HEK293 (cell line): ENCODE measurements around the gene SHISA9.

Experiments used
- CTCF ChIA-PET: fragments of 350-600 bp; formaldehyde crosslinking; extraction: SDS; loops from one replicate; lab custom pipeline; 2021; ENCODE audit warnings: antibody characterized with exemption; lab: Yijun Ruan, JAX
- POLR2A ChIA-PET: fragments of 300-600 bp; formaldehyde crosslinking; extraction: SDS; loops from one replicate; lab custom pipeline; 2020; ENCODE audit warnings: antibody characterized with exemption, inconsistent platforms; lab: Yijun Ruan, JAX
- H3K27ac ChIP-seq: fragments of 200-500 bp; sonication (Bioruptor generic); 2 replicates; pipeline ENCODE4 v1.5.1; 2014; ENCODE audit warnings: low read depth, low read length, control low read depth, inconsistent platforms; ENCODE audit errors: extremely low read depth
- H3K36me3 ChIP-seq, 2 experiments: fragments of 200-500 bp in 1 of 2; sonication (Bioruptor generic) in 1 of 2; 1 replicate in 1 of 2; 2 replicates in 1 of 2; pipeline ENCODE4 v1.5.1; 2014 to 2017; ENCODE audit warnings: inconsistent platforms in 2 of 2, low read length in 2 of 2; ENCODE audit not compliant: control insufficient read depth in 2 of 2, insufficient read depth in 1 of 2
- H3K4me1 ChIP-seq: fragments of 200-500 bp; sonication (Bioruptor generic); 2 replicates; pipeline ENCODE4 v1.5.1; 2014; ENCODE audit warnings: mild to moderate bottlenecking, low read length, inconsistent platforms; ENCODE audit not compliant: control insufficient read depth, insufficient read depth
- H3K4me3 ChIP-seq: 2 replicates; pipeline ENCODE4 v1.5.1; 2011; ENCODE audit warnings: low read depth, mild to moderate bottlenecking, control low read depth, low read length, moderate library complexity
- H3K9me3 ChIP-seq: fragments of 200-500 bp; sonication (Bioruptor generic); 2 replicates; pipeline ENCODE4 v1.5.1; 2014; ENCODE audit warnings: low read depth, low read length, inconsistent platforms; ENCODE audit not compliant: control insufficient read depth, insufficient read depth
- GFI1B ChIP-seq: fragments of 450-650 bp; formaldehyde crosslinking; IDR thresholded peaks from 2 replicates; pipeline ENCODE4 v1.5.1; 2016; ENCODE audit warnings: missing biosample characterization, missing genetic modification characterization
- HOXC10 ChIP-seq: sonication (generic); formaldehyde crosslinking; IDR thresholded peaks from 2 replicates; pipeline ENCODE4 v1.8.1; 2023; ENCODE audit warnings: mild to moderate bottlenecking, missing genetic modification reagents
- IKZF3 ChIP-seq: fragments of 450-650 bp; IDR thresholded peaks from 2 replicates; pipeline ENCODE4 v1.5.0; 2018; ENCODE audit warnings: missing biosample characterization, mild to moderate bottlenecking, missing genetic modification characterization, moderate library complexity
- YY2 ChIP-seq: fragments of 450-650 bp; formaldehyde crosslinking; IDR thresholded peaks from 2 replicates; pipeline ENCODE4 v1.5.1; 2016; ENCODE audit warnings: missing biosample characterization, missing genetic modification characterization
- ZBTB20 ChIP-seq: fragments of 450-650 bp; formaldehyde crosslinking; IDR thresholded peaks from 2 replicates; pipeline ENCODE4 v1.5.1; 2016; ENCODE audit warnings: missing biosample characterization, missing genetic modification characterization
- ZNF311 ChIP-seq: fragments of 450-650 bp; formaldehyde crosslinking; IDR thresholded peaks from 2 replicates; pipeline ENCODE4 v1.5.1; 2017; ENCODE audit warnings: missing biosample characterization, missing genetic modification characterization, borderline replicate concordance
- ZNF391 ChIP-seq: fragments of 450-650 bp; formaldehyde crosslinking; IDR thresholded peaks from 2 replicates; pipeline ENCODE4 v1.5.1; 2016; ENCODE audit warnings: low read depth, missing biosample characterization, missing genetic modification characterization, borderline replicate concordance
- ZNF473 ChIP-seq: fragments of 450-650 bp; formaldehyde crosslinking; IDR thresholded peaks from 2 replicates; pipeline ENCODE4 v1.5.1; 2017; ENCODE audit warnings: missing biosample characterization, missing genetic modification characterization
- ZNF501 ChIP-seq: fragments of 450-650 bp; formaldehyde crosslinking; IDR thresholded peaks from 2 replicates; pipeline ENCODE4 v1.5.1; 2016; ENCODE audit warnings: missing biosample characterization, missing genetic modification characterization
- ZNF521 ChIP-seq: fragments of 450-650 bp; formaldehyde crosslinking; IDR thresholded peaks from 2 replicates; pipeline ENCODE4 v1.5.1; 2017; ENCODE audit warnings: missing biosample characterization, mild to moderate bottlenecking, missing genetic modification characterization
- ZNF548 ChIP-seq: fragments of 450-650 bp; formaldehyde crosslinking; IDR thresholded peaks from 2 replicates; pipeline ENCODE4 v1.5.1; 2016; ENCODE audit warnings: missing biosample characterization, missing genetic modification characterization
- ZNF621 ChIP-seq: fragments of 450-650 bp; formaldehyde crosslinking; IDR thresholded peaks from 2 replicates; pipeline ENCODE4 v1.5.1; 2017; ENCODE audit warnings: missing biosample characterization, missing genetic modification characterization
- ZNF658 ChIP-seq: fragments of 450-650 bp; formaldehyde crosslinking; IDR thresholded peaks from 2 replicates; pipeline ENCODE4; 2016; ENCODE audit warnings: missing biosample characterization, missing genetic modification characterization
- TF ChIP-seq, protein P1 (sequence below): fragments of 450-650 bp; formaldehyde crosslinking; IDR thresholded peaks from 2 replicates; pipeline ENCODE4 v1.5.1; 2016; ENCODE audit warnings: missing biosample characterization, missing genetic modification characterization
- TF ChIP-seq, protein P2 (sequence below): fragments of 450-650 bp; formaldehyde crosslinking; IDR thresholded peaks from 2 replicates; pipeline ENCODE4 v1.5.1; 2017; ENCODE audit warnings: missing biosample characterization, missing genetic modification characterization
- TF ChIP-seq, protein P3 (sequence below): sonication (generic); formaldehyde crosslinking; IDR thresholded peaks from 2 replicates; pipeline ENCODE4 v1.8.1; 2022; ENCODE audit warnings: mild to moderate bottlenecking, moderate library complexity, missing genetic modification reagents
- TF ChIP-seq, protein P4 (sequence below): fragments of 450-650 bp; formaldehyde crosslinking; conservative IDR thresholded peaks from 2 replicates; pipeline ENCODE4 v1.5.1; 2016; ENCODE audit warnings: low read depth, missing biosample characterization, missing genetic modification characterization

Gene SHISA9

DNA sequence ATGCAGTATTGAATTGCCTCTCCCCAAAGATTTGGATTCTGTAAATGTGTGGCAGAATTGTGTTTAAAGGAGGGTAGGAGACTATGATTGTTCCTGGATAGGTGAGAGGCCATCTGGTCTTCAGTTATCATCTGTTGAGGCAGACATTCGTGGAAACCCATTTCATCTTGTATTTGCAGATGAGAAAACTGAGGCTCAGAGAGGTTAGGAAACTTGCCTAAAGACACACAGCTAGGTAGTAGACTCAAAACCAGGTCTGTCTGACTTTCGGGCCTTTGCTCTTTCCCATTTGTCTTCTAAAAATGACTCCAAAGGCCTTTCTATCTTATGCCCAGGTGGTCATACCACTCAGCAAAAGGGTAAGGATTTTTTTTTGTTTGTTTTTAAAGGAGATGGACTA lies 210.3 kb downstream of the SHISA9 start:
- POLR2A ChIA-PET = no interaction called here
- H3K9me3 ChIP-seq = no peaks in the 10 kb centered on the region
- no peak overlapping the region for H3K27ac ChIP-seq
- CTCF ChIA-PET = no interaction called here
- TF ChIP-seq ZNF521 (tag by site-specific recombination) (no peak), ZNF473 (tag by site-specific recombination) (no peak), ZNF391 (tag by site-specific recombination) (no peak), GFI1B (tag by site-specific recombination) (no peak), ZNF621 (tag by site-specific recombination) (no peak), ZNF548 (tag by site-specific recombination) (no peak), IKZF3 (no peak)
- TF ChIP-seq, protein P1, sequence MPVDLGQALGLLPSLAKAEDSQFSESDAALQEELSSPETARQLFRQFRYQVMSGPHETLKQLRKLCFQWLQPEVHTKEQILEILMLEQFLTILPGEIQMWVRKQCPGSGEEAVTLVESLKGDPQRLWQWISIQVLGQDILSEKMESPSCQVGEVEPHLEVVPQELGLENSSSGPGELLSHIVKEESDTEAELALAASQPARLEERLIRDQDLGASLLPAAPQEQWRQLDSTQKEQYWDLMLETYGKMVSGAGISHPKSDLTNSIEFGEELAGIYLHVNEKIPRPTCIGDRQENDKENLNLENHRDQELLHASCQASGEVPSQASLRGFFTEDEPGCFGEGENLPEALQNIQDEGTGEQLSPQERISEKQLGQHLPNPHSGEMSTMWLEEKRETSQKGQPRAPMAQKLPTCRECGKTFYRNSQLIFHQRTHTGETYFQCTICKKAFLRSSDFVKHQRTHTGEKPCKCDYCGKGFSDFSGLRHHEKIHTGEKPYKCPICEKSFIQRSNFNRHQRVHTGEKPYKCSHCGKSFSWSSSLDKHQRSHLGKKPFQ (tag by site-specific recombination) = no peak
- no peaks in the 10 kb centered on the region for H3K4me1 ChIP-seq
- H3K36me3 ChIP-seq = no peaks in the 10 kb centered on the region
- H3K4me3 ChIP-seq = no peak overlapping the region

DNA sequence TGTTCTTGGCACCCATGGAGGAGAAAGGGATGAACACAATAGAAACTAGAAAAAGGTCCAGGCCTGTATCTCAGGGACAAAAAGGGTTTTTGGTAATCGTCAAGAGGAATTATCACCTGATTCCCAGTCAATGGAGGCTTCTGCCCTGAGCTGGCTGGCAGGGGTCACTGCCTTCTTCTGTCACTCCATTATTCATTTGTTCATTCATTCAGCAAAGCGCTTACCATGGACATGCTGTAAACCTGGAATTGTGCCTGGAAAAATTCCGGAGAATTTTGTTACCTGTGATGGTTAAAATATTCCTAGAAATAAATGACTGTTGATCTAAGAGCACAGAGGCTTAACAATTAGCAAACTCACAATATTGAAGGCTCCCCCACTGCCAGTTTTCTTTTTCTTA lies 212.3 kb downstream of the SHISA9 start:
- Histone ChIP-seq H3K4me1 (no peaks in the 10 kb centered on the region), H3K27ac (no peak overlapping the region), H3K4me3 (no peak overlapping the region), H3K9me3 (no peaks in the 10 kb centered on the region), H3K36me3 (no peaks in the 10 kb centered on the region)
- POLR2A ChIA-PET = no interaction called here
- CTCF ChIA-PET = no interaction called here
- TF ChIP-seq, protein P2, sequence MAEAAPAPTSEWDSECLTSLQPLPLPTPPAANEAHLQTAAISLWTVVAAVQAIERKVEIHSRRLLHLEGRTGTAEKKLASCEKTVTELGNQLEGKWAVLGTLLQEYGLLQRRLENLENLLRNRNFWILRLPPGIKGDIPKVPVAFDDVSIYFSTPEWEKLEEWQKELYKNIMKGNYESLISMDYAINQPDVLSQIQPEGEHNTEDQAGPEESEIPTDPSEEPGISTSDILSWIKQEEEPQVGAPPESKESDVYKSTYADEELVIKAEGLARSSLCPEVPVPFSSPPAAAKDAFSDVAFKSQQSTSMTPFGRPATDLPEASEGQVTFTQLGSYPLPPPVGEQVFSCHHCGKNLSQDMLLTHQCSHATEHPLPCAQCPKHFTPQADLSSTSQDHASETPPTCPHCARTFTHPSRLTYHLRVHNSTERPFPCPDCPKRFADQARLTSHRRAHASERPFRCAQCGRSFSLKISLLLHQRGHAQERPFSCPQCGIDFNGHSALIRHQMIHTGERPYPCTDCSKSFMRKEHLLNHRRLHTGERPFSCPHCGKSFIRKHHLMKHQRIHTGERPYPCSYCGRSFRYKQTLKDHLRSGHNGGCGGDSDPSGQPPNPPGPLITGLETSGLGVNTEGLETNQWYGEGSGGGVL (tag by site-specific recombination) = no peak
- no peak for TF ChIP-seq ZBTB20 (tag by site-specific recombination)
- TF ChIP-seq, protein P3, sequence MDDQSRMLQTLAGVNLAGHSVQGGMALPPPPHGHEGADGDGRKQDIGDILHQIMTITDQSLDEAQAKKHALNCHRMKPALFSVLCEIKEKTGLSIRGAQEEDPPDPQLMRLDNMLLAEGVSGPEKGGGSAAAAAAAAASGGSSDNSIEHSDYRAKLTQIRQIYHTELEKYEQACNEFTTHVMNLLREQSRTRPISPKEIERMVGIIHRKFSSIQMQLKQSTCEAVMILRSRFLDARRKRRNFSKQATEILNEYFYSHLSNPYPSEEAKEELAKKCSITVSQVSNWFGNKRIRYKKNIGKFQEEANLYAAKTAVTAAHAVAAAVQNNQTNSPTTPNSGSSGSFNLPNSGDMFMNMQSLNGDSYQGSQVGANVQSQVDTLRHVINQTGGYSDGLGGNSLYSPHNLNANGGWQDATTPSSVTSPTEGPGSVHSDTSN (CRISPR knock-in tag) = no peak
- no peak for TF ChIP-seq ZNF311 (tag by site-specific recombination)
- no peak for TF ChIP-seq YY2
- TF ChIP-seq ZNF658 (tag by site-specific recombination) = no peak
- no peak for TF ChIP-seq HOXC10 (CRISPR knock-in tag)
- TF ChIP-seq, protein P4, sequence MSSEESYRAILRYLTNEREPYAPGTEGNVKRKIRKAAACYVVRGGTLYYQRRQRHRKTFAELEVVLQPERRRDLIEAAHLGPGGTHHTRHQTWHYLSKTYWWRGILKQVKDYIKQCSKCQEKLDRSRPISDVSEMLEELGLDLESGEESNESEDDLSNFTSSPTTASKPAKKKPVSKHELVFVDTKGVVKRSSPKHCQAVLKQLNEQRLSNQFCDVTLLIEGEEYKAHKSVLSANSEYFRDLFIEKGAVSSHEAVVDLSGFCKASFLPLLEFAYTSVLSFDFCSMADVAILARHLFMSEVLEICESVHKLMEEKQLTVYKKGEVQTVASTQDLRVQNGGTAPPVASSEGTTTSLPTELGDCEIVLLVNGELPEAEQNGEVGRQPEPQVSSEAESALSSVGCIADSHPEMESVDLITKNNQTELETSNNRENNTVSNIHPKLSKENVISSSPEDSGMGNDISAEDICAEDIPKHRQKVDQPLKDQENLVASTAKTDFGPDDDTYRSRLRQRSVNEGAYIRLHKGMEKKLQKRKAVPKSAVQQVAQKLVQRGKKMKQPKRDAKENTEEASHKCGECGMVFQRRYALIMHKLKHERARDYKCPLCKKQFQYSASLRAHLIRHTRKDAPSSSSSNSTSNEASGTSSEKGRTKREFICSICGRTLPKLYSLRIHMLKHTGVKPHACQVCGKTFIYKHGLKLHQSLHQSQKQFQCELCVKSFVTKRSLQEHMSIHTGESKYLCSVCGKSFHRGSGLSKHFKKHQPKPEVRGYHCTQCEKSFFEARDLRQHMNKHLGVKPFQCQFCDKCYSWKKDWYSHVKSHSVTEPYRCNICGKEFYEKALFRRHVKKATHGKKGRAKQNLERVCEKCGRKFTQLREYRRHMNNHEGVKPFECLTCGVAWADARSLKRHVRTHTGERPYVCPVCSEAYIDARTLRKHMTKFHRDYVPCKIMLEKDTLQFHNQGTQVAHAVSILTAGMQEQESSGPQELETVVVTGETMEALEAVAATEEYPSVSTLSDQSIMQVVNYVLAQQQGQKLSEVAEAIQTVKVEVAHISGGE (tag by site-specific recombination) = no peak
- TF ChIP-seq ZNF501 (tag by site-specific recombination) = no peak
- no peak for TF ChIP-seq ZNF391 (tag by site-specific recombination)
